Calu3 (cell line): ENCODE measurements around the gene USP12. TPM values are rescaled to one million over a fixed set of nuclear protein-coding genes. Genes with fewer than 3 reads are reported as not detected.
A peak's percentile ranks its signal among the peaks of the same experiment; 100 is the strongest.

Source experiments
- BruUV-seq: library from RNA; stranded (reverse); fragments of 400-500 nt; replicated peaks from 2 replicates; lab custom pipeline; 2021; lab: Mats Ljungman, UMichigan
- CTCF ChIA-PET: fragments of 300-600 bp; sonication (Branson Sonifier 250); formaldehyde crosslinking; loops from one replicate; lab custom pipeline; 2022; ENCODE audit warnings: antibody characterized with exemption; lab: Charles Lee
- DNase-seq: peaks from one replicate; pipeline ENCODE4 v3.0.0; 2022
- H3K27ac Mint-ChIP-seq: one replicate; pipeline ENCODE4 v1.8.0; 2022; ENCODE audit warnings: mixed read lengths; ENCODE audit not compliant: unreplicated experiment
- H3K27me3 Mint-ChIP-seq: one replicate; pipeline ENCODE4 v1.8.0; 2022; ENCODE audit warnings: mixed read lengths; ENCODE audit not compliant: unreplicated experiment
- H3K36me3 Mint-ChIP-seq: one replicate; pipeline ENCODE4 v1.8.0; 2022; ENCODE audit warnings: mild to moderate bottlenecking, moderate library complexity, mixed read lengths; ENCODE audit not compliant: insufficient read depth, unreplicated experiment
- H3K4me1 Mint-ChIP-seq: one replicate; pipeline ENCODE4 v1.8.0; 2022; ENCODE audit warnings: mild to moderate bottlenecking, low read depth, mixed read lengths; ENCODE audit not compliant: unreplicated experiment
- H3K4me3 Mint-ChIP-seq: one replicate; pipeline ENCODE4 v1.8.0; 2022; ENCODE audit warnings: mild to moderate bottlenecking, low read depth, moderate library complexity, mixed read lengths; ENCODE audit not compliant: unreplicated experiment
- H3K9me3 Mint-ChIP-seq: one replicate; pipeline ENCODE4 v1.8.0; 2022; ENCODE audit warnings: low read depth, mixed read lengths; ENCODE audit not compliant: unreplicated experiment
- CTCF ChIP-seq: fragments of 200-600 bp; IDR thresholded peaks from one replicate; pipeline ENCODE4 v1.8.0; 2022; ENCODE audit warnings: antibody characterized with exemption; ENCODE audit not compliant: unreplicated experiment
- intact Hi-C: fragments of 100-400 bp; cut with micrococcal nuclease; formaldehyde crosslinking; loops from one replicate; pipeline ENCODE4 v1.10.0; 2022; ENCODE audit not compliant: unreplicated experiment
- total RNA-seq: library from RNA; stranded (reverse); gene quantifications from 2 replicates; pipeline ENCODE4 v1.2.3, GENCODE V29; 2022

Gene USP12
- total RNA-seq, 1 experiment from 2014 or later, result 20.6 TPM

- no TSS peak for BruUV-seq
- Mint-ChIP-seq H3K27me3 (no peaks in the 10 kb centered on the region), H3K4me3 (no peak overlapping the region), H3K9me3 (no peaks in the 10 kb centered on the region), H3K27ac (no peak overlapping the region), H3K36me3 (peaks cover 7% of the 10 kb centered on the region), H3K4me1 (peaks cover 26% of the 10 kb centered on the region)
- CTCF ChIA-PET, result no interaction called here
- intact Hi-C loops, result no loop called here
- no peak for TF ChIP-seq CTCF
- DNase-seq, result no peak
These were observed 130.3 kb downstream of the USP12 start for GRCh38 chr13:27041341-27041740.

- TF ChIP-seq CTCF, result no peak
- Mint-ChIP-seq H3K4me1 (peaks cover 32% of the 10 kb centered on the region), H3K9me3 (no peaks in the 10 kb centered on the region), H3K27me3 (no peaks in the 10 kb centered on the region), H3K27ac (no peak overlapping the region), H3K4me3 (no peak overlapping the region), H3K36me3 (peaks cover 7% of the 10 kb centered on the region)
- CTCF ChIA-PET, result interaction anchor here (0.6 kb wide), 1 partner anchor 93 kb away, joined by 4 read pairs; no protein-coding TSS in a partner anchor
- no TSS peak for BruUV-seq
- intact Hi-C loops, result no loop called here
- no peak for DNase-seq
These were observed 130.8 kb downstream of the USP12 start for GRCh38 chr13:27040826-27041108.

GRCh38 chr13:27039171-27039701 lies 132.4 kb downstream of the USP12 start:
- Mint-ChIP-seq H3K9me3 (no peaks in the 10 kb centered on the region), H3K4me1 (peaks cover 35% of the 10 kb centered on the region), H3K27me3 (no peaks in the 10 kb centered on the region), H3K4me3 (no peak overlapping the region), H3K27ac (no peak overlapping the region), H3K36me3 (peaks cover 7% of the 10 kb centered on the region)
- CTCF ChIA-PET, result interaction anchor here (0.7 kb wide), 1 partner anchor 137 kb away, joined by 5 read pairs; no protein-coding TSS in a partner anchor
- no peak for DNase-seq
- no TSS peak for BruUV-seq
- intact Hi-C loops, result no loop called here
- TF ChIP-seq CTCF, result no peak

- peaks cover 32% of the 10 kb centered on the region for H3K4me1 Mint-ChIP-seq
- CTCF ChIA-PET, result no interaction called here
- no TSS peak for BruUV-seq
- H3K4me3 Mint-ChIP-seq, result no peak overlapping the region
- H3K36me3 Mint-ChIP-seq, result peaks cover 6% of the 10 kb centered on the region
- no peaks in the 10 kb centered on the region for H3K27me3 Mint-ChIP-seq
- intact Hi-C loops, result no loop called here
- DNase-seq, result peak; percentile 9
- no peaks in the 10 kb centered on the region for H3K9me3 Mint-ChIP-seq
- no peak for TF ChIP-seq CTCF
- no peak overlapping the region for H3K27ac Mint-ChIP-seq
These were observed 133.3 kb downstream of the USP12 start for GRCh38 chr13:27038323-27038722.
